Ishikawa (cell line): ENCODE results near the gene OR51B2.

Source experiments
- CEBPB ChIP-seq: IDR thresholded peaks from 2 replicates; pipeline ENCODE4 v1.6.1; 2012
- CREB1 ChIP-seq: IDR thresholded peaks from 2 replicates; pipeline ENCODE4 v1.6.1; 2012; ENCODE audit warnings: low read depth
- EGR1 ChIP-seq: IDR thresholded peaks from 2 replicates; pipeline ENCODE4 v1.6.1; 2012
- EP300 ChIP-seq: IDR thresholded peaks from 2 replicates; pipeline ENCODE4 v1.6.1; 2012; ENCODE audit warnings: borderline replicate concordance
- FOXM1 ChIP-seq: IDR thresholded peaks from 2 replicates; pipeline ENCODE4 v1.6.1; 2012; ENCODE audit warnings: low read depth, borderline replicate concordance
- NFIC ChIP-seq: IDR thresholded peaks from 2 replicates; pipeline ENCODE4 v1.6.1; 2012
- RAD21 ChIP-seq: IDR thresholded peaks from 2 replicates; pipeline ENCODE4 v1.6.1; 2012; ENCODE audit warnings: low read depth
- TAF1 ChIP-seq: IDR thresholded peaks from 2 replicates; pipeline ENCODE4 v1.6.1; 2012; ENCODE audit warnings: low read depth, mild to moderate bottlenecking
- TCF12 ChIP-seq: IDR thresholded peaks from 2 replicates; pipeline ENCODE4 v1.6.1; 2012; ENCODE audit warnings: low read depth
- TEAD4 ChIP-seq: IDR thresholded peaks from 2 replicates; pipeline ENCODE4 v1.6.1; 2012
- YY1 ChIP-seq: IDR thresholded peaks from 2 replicates; pipeline ENCODE4 v1.6.1; 2012; ENCODE audit warnings: low read depth
- ZBTB7A ChIP-seq: IDR thresholded peaks from 2 replicates; pipeline ENCODE4 v1.6.1; 2012; ENCODE audit warnings: low read depth
- TF ChIP-seq, protein P1 (sequence below): IDR thresholded peaks from 2 replicates; pipeline ENCODE4 v1.6.1; 2012
- TF ChIP-seq, protein P2 (sequence below): IDR thresholded peaks from 2 replicates; pipeline ENCODE4 v1.6.1; 2012
- TF ChIP-seq, protein P3 (sequence below): IDR thresholded peaks from 2 replicates; pipeline ENCODE4 v1.6.1; 2012; ENCODE audit warnings: low read depth, mild to moderate bottlenecking

The OR51B2 gene

DNA sequence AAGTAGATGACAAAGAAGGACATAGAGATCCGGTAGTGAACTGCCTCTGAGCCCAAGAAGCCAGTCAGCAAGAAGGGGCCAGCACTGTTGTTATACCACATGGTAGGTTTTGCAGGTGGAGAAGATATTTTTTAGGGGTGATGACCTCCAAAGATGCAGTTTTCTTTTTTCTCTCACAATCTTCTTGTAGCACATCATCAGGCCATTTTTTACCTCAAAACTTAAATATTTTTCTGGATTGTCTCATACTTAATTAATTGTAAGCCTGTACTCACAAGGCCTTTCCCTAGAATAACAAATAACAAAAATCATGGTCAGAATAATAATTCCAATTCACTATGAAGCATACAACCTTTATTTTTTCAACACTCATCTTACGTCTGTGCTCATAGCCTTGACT lies 22.3 kb downstream of the OR51B2 start, which contains the start of gene OR51B4:
OR51B4 (minus strand) TSS at position 101 of the 400 bp plus-strand sequence; CDS start at position 101, 0 bp downstream.
- TF ChIP-seq, protein P1, sequence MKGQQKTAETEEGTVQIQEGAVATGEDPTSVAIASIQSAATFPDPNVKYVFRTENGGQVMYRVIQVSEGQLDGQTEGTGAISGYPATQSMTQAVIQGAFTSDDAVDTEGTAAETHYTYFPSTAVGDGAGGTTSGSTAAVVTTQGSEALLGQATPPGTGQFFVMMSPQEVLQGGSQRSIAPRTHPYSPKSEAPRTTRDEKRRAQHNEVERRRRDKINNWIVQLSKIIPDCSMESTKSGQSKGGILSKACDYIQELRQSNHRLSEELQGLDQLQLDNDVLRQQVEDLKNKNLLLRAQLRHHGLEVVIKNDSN, result no peak
- TF ChIP-seq EP300, result no peak

DNA sequence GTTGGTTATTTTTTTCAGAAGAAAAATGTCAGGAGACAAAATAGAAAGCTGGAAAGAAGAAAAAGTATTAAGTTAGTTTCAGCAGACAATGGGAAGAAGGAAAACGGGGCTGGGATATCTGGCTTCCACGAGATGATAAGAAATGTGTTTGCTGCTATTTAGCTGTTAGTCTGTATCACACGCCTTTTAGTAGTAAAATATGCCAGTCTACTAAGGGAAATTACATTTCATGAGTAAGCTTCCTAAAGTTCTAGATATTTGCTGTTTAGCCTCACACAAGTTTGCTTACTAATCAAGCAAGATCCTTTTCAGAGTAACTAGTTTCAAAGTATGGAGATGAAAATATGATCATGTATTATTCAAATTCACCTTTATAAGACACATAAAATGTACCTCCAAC lies 23.8 kb downstream of the OR51B2 start:
- TF ChIP-seq EP300, result no peak
- no peak for TF ChIP-seq TCF12
- TF ChIP-seq, protein P2, sequence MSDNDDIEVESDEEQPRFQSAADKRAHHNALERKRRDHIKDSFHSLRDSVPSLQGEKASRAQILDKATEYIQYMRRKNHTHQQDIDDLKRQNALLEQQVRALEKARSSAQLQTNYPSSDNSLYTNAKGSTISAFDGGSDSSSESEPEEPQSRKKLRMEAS, result no peak
- no peak for TF ChIP-seq ZBTB7A
- no peak for TF ChIP-seq CREB1
- no peak for TF ChIP-seq NFIC
- TF ChIP-seq RAD21, result no peak
- TF ChIP-seq YY1, result no peak
- no peak for TF ChIP-seq CEBPB
- TF ChIP-seq FOXM1, result no peak
- no peak for TF ChIP-seq TEAD4
- no peak for TF ChIP-seq EGR1
- TF ChIP-seq, protein P1, result no peak

DNA sequence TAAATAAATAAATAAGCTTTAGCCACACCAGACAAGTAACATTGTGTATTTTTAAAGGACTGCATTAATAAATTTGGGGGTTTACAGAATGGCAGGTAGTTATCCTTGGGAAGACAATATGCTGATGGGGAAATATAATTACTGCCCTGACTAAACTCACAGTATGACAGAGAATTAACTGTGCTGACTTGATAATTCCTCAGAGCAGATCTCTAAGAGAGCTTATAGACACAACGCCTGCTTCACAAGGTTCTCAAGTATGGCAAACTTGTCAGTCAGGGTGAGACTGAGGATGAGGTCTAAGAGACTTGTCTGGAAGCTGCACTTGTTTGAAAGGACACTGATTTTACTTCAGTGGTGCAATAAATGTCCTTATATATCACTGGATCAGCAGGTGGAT lies 25.6 kb downstream of the OR51B2 start:
- TF ChIP-seq YY1, result no peak
- TF ChIP-seq, protein P1, result no peak
- TF ChIP-seq CREB1, result no peak
- no peak for TF ChIP-seq ZBTB7A
- no peak for TF ChIP-seq TEAD4
- no peak for TF ChIP-seq FOXM1
- no peak for TF ChIP-seq TCF12
- no peak for TF ChIP-seq NFIC
- no peak for TF ChIP-seq RAD21
- TF ChIP-seq EP300, result no peak
- TF ChIP-seq TAF1, result no peak
- no peak for TF ChIP-seq CEBPB
- no peak for TF ChIP-seq EGR1
- TF ChIP-seq, protein P3, sequence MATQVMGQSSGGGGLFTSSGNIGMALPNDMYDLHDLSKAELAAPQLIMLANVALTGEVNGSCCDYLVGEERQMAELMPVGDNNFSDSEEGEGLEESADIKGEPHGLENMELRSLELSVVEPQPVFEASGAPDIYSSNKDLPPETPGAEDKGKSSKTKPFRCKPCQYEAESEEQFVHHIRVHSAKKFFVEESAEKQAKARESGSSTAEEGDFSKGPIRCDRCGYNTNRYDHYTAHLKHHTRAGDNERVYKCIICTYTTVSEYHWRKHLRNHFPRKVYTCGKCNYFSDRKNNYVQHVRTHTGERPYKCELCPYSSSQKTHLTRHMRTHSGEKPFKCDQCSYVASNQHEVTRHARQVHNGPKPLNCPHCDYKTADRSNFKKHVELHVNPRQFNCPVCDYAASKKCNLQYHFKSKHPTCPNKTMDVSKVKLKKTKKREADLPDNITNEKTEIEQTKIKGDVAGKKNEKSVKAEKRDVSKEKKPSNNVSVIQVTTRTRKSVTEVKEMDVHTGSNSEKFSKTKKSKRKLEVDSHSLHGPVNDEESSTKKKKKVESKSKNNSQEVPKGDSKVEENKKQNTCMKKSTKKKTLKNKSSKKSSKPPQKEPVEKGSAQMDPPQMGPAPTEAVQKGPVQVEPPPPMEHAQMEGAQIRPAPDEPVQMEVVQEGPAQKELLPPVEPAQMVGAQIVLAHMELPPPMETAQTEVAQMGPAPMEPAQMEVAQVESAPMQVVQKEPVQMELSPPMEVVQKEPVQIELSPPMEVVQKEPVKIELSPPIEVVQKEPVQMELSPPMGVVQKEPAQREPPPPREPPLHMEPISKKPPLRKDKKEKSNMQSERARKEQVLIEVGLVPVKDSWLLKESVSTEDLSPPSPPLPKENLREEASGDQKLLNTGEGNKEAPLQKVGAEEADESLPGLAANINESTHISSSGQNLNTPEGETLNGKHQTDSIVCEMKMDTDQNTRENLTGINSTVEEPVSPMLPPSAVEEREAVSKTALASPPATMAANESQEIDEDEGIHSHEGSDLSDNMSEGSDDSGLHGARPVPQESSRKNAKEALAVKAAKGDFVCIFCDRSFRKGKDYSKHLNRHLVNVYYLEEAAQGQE, result no peak
- TF ChIP-seq, protein P2, result no peak

DNA sequence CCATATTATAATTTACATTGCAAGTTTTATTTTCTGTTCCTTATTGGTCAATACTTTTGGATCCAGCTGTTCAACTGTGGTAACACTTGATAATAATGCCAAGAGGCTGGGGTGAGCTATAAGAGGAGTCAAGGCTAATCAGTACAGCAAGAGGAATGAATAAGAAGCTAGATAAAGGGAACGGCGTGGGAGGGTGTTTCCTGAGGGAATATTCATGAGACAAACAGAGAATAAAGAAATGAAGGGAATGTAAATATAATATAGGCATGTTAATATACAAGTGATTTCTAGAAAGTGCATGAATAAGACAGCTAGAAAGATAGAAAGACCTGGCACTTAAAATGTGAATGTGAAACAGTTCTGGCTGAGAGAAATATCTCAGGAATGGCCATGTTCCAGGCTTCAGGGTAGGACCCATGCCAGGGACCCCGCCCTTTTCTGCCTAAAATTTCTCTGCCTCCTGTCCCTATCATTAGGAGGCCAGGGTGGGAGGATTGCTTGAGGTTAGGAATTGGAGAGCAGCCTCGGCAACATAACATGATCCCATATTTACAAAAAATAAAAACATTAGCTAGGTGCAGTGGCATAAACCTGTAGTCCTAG lies 26.3 kb downstream of the OR51B2 start:
- TF ChIP-seq TEAD4 (no peak), FOXM1 (no peak), EP300 (no peak), YY1 (no peak), EGR1 (no peak), TCF12 (no peak), CREB1 (no peak), RAD21 (no peak), CEBPB (no peak), TAF1 (no peak)
- TF ChIP-seq, protein P3, result no peak
- TF ChIP-seq, protein P2, result no peak
- TF ChIP-seq, protein P1, result no peak

DNA sequence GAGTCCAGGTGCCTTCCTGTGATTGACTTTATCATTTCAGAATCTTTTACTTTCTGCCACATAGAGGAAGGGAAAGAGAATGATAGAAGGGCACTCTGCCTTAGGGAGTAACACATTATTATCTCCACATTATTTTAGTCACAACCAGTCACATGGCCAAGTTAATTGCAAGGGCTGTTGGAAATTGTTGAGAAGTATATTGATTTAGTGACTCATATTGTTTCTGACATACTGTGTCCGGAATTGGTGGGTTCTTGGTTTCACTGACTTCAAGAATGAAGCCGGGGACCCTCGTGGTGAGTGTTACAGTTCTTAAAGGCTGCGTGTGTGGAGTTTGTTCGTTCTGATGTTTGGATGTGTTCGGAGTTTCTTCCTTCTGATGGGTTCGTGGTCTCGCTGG lies 31.1 kb downstream of the OR51B2 start:
- TF ChIP-seq, protein P2, result no peak
- TF ChIP-seq TAF1, result no peak
- TF ChIP-seq TCF12, result no peak
- TF ChIP-seq EGR1, result no peak
- no peak for TF ChIP-seq ZBTB7A
